RWPE1 (cell line): Measurements from ENCODE around the gene CCL28.
"Not testable (repeated sequence)": the region's sequence is repeated elsewhere in the genome, so short reads cannot be mapped to it uniquely, and the experiment has no call there.

Experiments used
- CTCF ChIA-PET: fragments of 350-600 bp; sonication (Branson Sonifier 250); formaldehyde crosslinking; extraction: SDS; loops from one replicate; lab custom pipeline; 2021; lab: Yijun Ruan, JAX
- POLR2A ChIA-PET: fragments of 400-600 bp; formaldehyde crosslinking; extraction: SDS; loops from one replicate; lab custom pipeline; 2020; ENCODE audit warnings: antibody characterized with exemption; ENCODE audit not compliant: low non-redundant PET; lab: Yijun Ruan, JAX
- DNase-seq: peaks from one replicate; pipeline ENCODE4 v3.0.0; 2012; ENCODE audit warnings: low spot score
- H3K27ac ChIP-seq: fragments of 450-650 bp; 2 replicates; pipeline ENCODE4 v1.5.1; 2017
- TF ChIP-seq, protein P1 (sequence below): fragments of 450-650 bp; conservative IDR thresholded peaks from 2 replicates; pipeline ENCODE4 v1.5.1; 2017; ENCODE audit warnings: low read depth, mild to moderate bottlenecking

Gene CCL28

DNA sequence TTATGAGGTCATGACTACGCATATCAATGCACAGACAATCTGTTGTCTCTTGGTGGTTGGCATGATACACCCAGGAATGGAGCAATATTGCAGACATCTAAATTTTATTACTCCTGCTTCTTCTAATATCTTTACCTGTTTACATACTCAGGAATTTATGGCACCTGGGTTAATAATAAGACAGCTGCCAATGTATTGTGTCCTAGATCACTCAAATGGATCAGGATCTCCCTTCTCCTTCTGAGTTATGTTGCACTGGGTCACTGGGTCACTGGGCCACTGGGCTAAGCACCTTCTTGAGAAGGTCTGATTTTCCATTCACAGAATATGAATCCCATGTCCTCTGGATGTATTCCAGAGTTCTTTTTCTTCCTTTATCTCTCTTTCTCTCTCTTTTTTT, 41.8 kb downstream of the CCL28 start:
- CTCF ChIA-PET: interaction anchor here (0.7 kb wide), 1 partner anchor 38 kb away, joined by 3 read pairs; no protein-coding TSS in a partner anchor
- no peak for DNase-seq
- POLR2A ChIA-PET: no interaction called here
- TF ChIP-seq, protein P1, sequence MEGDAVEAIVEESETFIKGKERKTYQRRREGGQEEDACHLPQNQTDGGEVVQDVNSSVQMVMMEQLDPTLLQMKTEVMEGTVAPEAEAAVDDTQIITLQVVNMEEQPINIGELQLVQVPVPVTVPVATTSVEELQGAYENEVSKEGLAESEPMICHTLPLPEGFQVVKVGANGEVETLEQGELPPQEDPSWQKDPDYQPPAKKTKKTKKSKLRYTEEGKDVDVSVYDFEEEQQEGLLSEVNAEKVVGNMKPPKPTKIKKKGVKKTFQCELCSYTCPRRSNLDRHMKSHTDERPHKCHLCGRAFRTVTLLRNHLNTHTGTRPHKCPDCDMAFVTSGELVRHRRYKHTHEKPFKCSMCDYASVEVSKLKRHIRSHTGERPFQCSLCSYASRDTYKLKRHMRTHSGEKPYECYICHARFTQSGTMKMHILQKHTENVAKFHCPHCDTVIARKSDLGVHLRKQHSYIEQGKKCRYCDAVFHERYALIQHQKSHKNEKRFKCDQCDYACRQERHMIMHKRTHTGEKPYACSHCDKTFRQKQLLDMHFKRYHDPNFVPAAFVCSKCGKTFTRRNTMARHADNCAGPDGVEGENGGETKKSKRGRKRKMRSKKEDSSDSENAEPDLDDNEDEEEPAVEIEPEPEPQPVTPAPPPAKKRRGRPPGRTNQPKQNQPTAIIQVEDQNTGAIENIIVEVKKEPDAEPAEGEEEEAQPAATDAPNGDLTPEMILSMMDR: no peak
- H3K27ac ChIP-seq: no peak overlapping the region

DNA sequence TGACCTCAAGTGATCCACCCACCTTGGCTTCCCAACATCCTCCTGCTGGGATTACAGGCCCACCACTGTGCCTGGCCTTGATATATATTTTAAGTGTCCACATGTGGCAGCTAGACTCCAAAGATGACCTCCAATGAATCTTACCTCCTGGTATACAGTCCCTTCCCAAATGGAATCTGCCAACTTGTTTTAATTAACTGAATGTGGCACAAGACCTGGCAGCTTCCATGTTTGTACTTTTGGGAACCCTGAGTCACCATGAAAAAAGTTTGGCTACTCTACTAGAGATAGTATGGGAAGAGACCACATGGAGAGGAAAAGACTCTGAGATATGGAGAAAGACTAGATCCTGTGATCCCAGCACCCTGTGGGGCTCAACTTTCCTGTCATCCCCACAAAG, 42.5 kb downstream of the CCL28 start:
- H3K27ac ChIP-seq: no peak overlapping the region
- CTCF ChIA-PET: interaction anchor here (2.1 kb wide), 1 partner anchor 20 kb away, joined by 5 read pairs; no protein-coding TSS in a partner anchor
- POLR2A ChIA-PET: no interaction called here
- no peak for DNase-seq
- TF ChIP-seq, protein P1: no peak

DNA sequence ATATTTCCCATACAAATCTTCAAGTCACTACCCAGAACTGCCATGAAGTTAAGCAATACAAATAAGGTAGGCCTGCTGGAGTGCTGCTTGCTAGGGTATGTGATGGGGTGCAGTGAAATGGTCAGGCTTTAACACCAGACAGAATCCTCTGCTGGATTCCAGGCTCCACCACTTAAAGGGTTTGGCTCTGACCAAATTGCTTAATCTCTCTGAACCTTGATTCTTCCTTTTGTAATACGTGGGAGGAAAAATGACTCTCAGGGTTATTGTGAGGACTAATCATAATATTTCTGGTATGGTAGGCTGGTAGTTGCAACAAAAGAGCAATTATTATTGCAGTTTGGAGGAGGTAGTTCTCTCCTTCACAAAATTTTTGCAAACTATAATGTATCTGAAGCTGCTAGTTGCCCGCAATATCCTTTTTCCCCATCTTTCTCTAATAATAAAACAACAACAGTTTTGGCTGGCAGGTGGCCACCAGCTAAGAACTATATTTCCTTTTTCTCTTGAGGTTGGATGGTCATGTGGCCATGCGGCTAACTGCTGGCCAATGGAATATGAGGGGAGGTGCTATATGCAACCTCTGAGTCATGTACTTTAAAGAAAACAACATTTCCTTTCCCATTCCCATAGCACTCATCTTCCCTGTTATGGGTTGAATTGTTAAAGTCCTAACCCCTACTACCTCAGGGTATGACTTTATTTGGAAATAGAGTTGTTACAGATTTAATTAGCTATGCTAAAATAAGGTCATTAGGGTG, 44.1 kb downstream of the CCL28 start:
- CTCF ChIA-PET: interaction anchor here (2.1 kb wide), 1 partner anchor 21 kb away, joined by 5 read pairs; no protein-coding TSS in a partner anchor
- POLR2A ChIA-PET: no interaction called here
- no peak for DNase-seq
- H3K27ac ChIP-seq: no peak overlapping the region
- TF ChIP-seq, protein P1: no peak

DNA sequence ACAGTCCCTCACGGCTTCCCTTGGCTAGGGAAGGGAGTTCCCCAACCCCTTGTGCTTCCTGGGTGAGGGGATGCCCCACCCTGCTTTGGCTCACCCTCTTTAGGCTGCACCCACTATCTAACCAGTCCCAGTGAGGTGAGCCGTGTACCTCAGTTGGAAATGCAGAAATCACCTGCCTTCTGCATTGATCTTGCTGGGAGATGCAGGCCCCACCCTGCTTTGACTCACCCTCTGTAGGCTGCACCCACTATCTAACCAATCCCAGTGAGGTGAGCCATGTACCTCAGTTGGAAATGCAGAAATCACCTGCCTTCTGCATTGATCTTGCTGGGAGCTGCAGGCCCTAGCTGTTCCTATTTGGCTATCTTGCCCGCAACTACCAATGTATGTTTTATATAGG, 44.7 kb downstream of the CCL28 start:
- DNase-seq: no peak
- no peak overlapping the region for H3K27ac ChIP-seq
- ChIA-PET POLR2A (no interaction called here), CTCF (interaction anchor here (2.1 kb wide), 1 partner anchor 22 kb away, joined by 5 read pairs; no protein-coding TSS in a partner anchor)
- TF ChIP-seq, protein P1: no peak

DNA sequence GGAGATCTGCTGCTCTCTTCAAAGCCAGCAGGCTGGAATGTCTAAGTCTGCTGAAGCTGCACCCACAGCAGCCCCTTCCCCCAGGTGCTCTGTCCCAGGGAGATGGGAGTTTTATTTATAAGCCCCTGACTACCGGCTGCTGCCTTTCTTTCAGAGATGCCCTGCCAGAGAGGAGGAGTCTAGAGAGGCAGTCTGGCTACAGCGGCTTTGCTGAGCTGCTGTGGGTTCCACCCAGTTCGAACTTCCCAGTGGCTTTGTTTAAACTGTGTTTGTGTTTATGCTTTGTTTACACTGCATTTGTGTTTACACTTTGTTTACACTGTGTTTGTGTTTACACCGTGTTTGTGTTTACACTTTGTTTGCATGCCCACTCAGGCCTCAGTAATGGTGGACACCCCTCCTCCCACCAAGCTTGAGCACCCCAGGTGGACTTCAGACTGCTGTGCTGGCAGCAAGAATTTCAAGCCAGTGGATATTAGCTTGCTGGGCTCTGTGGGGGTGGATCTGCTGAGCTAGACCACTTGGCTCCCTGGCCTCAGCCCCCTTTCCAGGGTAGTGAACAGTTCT, 45.4 kb downstream of the CCL28 start:
- H3K27ac ChIP-seq, DNase-seq, CTCF ChIA-PET, POLR2A ChIA-PET: not testable (repeated sequence)

DNA sequence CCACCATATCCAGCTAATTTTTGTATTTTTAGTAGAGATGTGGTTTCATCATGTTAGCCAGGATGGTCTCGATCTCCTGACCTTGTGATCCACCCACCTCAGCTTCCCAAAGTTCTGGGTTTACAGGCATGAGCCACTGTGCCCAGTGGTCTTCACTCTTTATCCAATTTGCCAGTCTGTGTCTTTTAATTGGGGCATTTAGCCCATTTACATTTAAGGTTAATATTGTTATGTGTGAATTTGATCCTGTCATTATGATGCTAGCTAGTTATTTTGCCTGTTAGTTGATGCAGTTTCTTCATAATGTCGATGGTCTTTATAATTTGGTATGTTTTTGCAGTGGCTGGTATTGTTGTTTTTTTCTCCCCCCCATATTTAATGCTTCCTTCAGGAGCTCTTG, 47.0 kb downstream of the CCL28 start:
- DNase-seq, POLR2A ChIA-PET, H3K27ac ChIP-seq, CTCF ChIA-PET: not testable (repeated sequence)

DNA sequence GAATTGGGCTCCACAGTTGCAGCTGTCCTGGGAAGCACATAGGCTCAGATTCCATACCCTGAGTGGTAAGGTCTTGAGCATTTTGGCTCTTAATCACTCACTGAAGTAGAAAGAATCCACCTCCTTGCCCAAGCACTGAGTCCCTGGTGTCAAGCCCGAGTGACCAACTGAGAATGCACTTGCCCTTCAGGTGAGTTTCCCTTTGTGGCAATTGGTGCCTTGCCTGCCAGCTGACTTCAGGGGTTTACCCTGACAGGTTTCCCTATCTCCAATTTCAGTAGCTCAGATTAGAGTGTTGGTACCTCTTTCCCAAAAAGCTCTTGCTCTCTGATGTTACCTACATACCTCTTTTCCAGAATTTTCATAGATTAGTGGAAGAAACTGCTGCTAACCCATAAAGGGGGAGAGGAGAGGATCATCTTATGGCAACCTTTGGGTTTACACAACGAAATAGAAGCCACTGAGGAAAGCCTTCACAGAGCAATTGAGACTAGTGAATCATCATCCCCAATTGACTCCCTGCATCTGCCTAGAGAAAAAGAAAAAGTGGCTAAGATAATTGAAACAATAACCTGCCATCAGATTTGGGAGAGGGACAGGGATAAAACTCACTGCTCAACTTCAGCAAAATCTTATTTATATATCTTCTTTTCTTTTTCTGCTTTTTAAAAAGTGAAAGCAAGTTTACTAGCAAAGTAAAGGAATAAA, 48.6 kb downstream of the CCL28 start:
- H3K27ac ChIP-seq: peak overlapping the region; percentile 30; the same call in 1 of the 2 replicates
- ChIA-PET POLR2A (no interaction called here), CTCF (no interaction called here)
- no peak for DNase-seq
- TF ChIP-seq, protein P1: no peak
